ENCODE results near the gene EP300.

- TF ChIP-seq CTCF (IDR thresholded peaks at IDR 0.05) (no peak), POLR2A (IDR thresholded peaks at IDR 0.05) (no peak)
Observed at GRCh38 chr22:41076857-41077256, 15.5 kb upstream of the EP300 start.
